Smooth muscle cell (in vitro differentiated cells): Measurements from ENCODE around the gene ACBD6. TPM values are rescaled to one million over a fixed set of nuclear protein-coding genes. Genes with fewer than 3 reads are reported as not detected.

Experiments
- DNase-seq: peaks from one replicate; lab custom pipeline; 2025; ENCODE audit not compliant: unreplicated experiment; lab: John Stamatoyannopoulos, UW
- H2AFZ ChIP-seq: fragments of 200-600 bp; sonication (generic); 2 replicates; pipeline ENCODE4 v1.6.0; 2016; ENCODE audit warnings: antibody characterized with exemption, low read depth, mild to moderate bottlenecking
- H3F3A ChIP-seq: fragments of 200-600 bp; sonication (generic); 2 replicates; pipeline ENCODE4 v1.6.0; 2017; ENCODE audit warnings: antibody characterized with exemption, low read depth
- H3K27ac ChIP-seq: fragments of 200-600 bp; sonication (generic); 2 replicates; pipeline ENCODE4 v1.5.1; 2016; ENCODE audit warnings: low read depth, mild to moderate bottlenecking
- H3K27me3 ChIP-seq: fragments of 200-600 bp; sonication (generic); 2 replicates; pipeline ENCODE4 v1.6.1; 2016; ENCODE audit warnings: low read depth, mild to moderate bottlenecking
- H3K36me3 ChIP-seq: fragments of 200-600 bp; sonication (generic); 2 replicates; pipeline ENCODE4 v1.5.1; 2016; ENCODE audit warnings: low read depth
- H3K4me1 ChIP-seq: fragments of 200-600 bp; sonication (generic); 2 replicates; pipeline ENCODE4 v1.5.1; 2016; ENCODE audit warnings: low read depth
- H3K4me2 ChIP-seq: fragments of 200-600 bp; sonication (generic); 2 replicates; pipeline ENCODE4 v1.6.0; 2016; ENCODE audit warnings: mild to moderate bottlenecking
- H3K4me3 ChIP-seq: fragments of 200-600 bp; sonication (generic); 2 replicates; pipeline ENCODE4 v1.5.1; 2016; ENCODE audit warnings: mild to moderate bottlenecking
- H3K79me2 ChIP-seq: fragments of 200-600 bp; sonication (generic); 2 replicates; pipeline ENCODE4 v1.6.0; 2016; ENCODE audit warnings: low read depth, mild to moderate bottlenecking
- H3K9ac ChIP-seq: fragments of 200-600 bp; sonication (generic); 2 replicates; pipeline ENCODE4 v1.6.0; 2016; ENCODE audit warnings: low read depth
- H3K9me3 ChIP-seq: fragments of 200-600 bp; sonication (generic); replicated peaks from 2 replicates; pipeline ENCODE4 v1.5.1; 2016; ENCODE audit warnings: low read depth
- H4K20me1 ChIP-seq: fragments of 200-600 bp; sonication (generic); 2 replicates; pipeline ENCODE4 v1.6.0; 2016; ENCODE audit warnings: low read depth
- CTCF ChIP-seq: fragments of 200-600 bp; sonication (generic); IDR thresholded peaks from 2 replicates; pipeline ENCODE4 v1.5.1; 2017; ENCODE audit warnings: borderline replicate concordance, mild to moderate bottlenecking, antibody characterized with exemption; ENCODE audit not compliant: insufficient read depth, poor library complexity, severe bottlenecking
- WGBS: methylation state at CpG from one replicate; pipeline ENCODE4 v1.1.7; 2016; ENCODE audit warnings: low lambda C conversion rate; 5-methylcytosine and 5-hydroxymethylcytosine counted together
- polyA plus RNA-seq: library from polyadenylated mRNA; unstranded; fragments of >200 nt; fragmentation: Nextera tagmentation; extraction: Ambion mirVana; gene quantifications from 2 replicates; pipeline ENCODE4 v1.2.1, GENCODE V29; 2016
- total RNA-seq: library from RNA; depleted of rRNA; stranded (reverse); fragments of >200 nt; gene quantifications from 2 replicates; pipeline ENCODE4 v1.2.3, GENCODE V29; 2014

ACBD6 gene
- total and polyA plus RNA-seq, 2 experiments from 2014 or later: 44.1 to 48.7 TPM

- Histone ChIP-seq H3K36me3 (no peaks in the 10 kb centered on the region), H3K9ac (no peak overlapping the region), H2AFZ (no peak overlapping the region), H3K27me3 (no peaks in the 10 kb centered on the region), H3K9me3 (no peaks in the 10 kb centered on the region), H3K79me2 (no peaks in the 10 kb centered on the region), H3K4me1 (no peaks in the 10 kb centered on the region), H4K20me1 (no peaks in the 10 kb centered on the region), H3F3A (no peaks in the 10 kb centered on the region), H3K4me3 (no peak overlapping the region), H3K4me2 (no peak overlapping the region), H3K27ac (no peak overlapping the region)
- DNase-seq: no peak
- TF ChIP-seq CTCF: no peak
- WGBS: 84% methylated on average over 16 of the region's 16 CpGs
Observed at GRCh38 chr1:180250883-180251509, 251.4 kb downstream of the ACBD6 start.

- Histone ChIP-seq H4K20me1 (no peaks in the 10 kb centered on the region), H3F3A (no peaks in the 10 kb centered on the region), H2AFZ (no peak overlapping the region), H3K4me3 (no peak overlapping the region), H3K4me1 (no peaks in the 10 kb centered on the region), H3K27ac (no peak overlapping the region), H3K27me3 (no peaks in the 10 kb centered on the region), H3K36me3 (no peaks in the 10 kb centered on the region), H3K9me3 (no peaks in the 10 kb centered on the region), H3K79me2 (no peaks in the 10 kb centered on the region), H3K4me2 (no peak overlapping the region), H3K9ac (no peak overlapping the region)
- no peak for DNase-seq
- 76% methylated on average over 7 of the region's 7 CpGs for WGBS
- TF ChIP-seq CTCF: no peak
Observed at GRCh38 chr1:180250499-180250770, 251.9 kb downstream of the ACBD6 start.

- no peaks in the 10 kb centered on the region for H3F3A ChIP-seq
- H3K27ac ChIP-seq: no peak overlapping the region
- no peak for TF ChIP-seq CTCF
- no peaks in the 10 kb centered on the region for H3K36me3 ChIP-seq
- no peak for DNase-seq
- no peaks in the 10 kb centered on the region for H3K9me3 ChIP-seq
- no peaks in the 10 kb centered on the region for H3K4me1 ChIP-seq
- H4K20me1 ChIP-seq: no peaks in the 10 kb centered on the region
- no peak overlapping the region for H3K4me3 ChIP-seq
- no peaks in the 10 kb centered on the region for H3K27me3 ChIP-seq
- no peak overlapping the region for H2AFZ ChIP-seq
- no peak overlapping the region for H3K9ac ChIP-seq
- H3K79me2 ChIP-seq: no peaks in the 10 kb centered on the region
- H3K4me2 ChIP-seq: no peak overlapping the region
- 83% methylated on average over 12 of the region's 13 CpGs for WGBS
Observed at GRCh38 chr1:180249725-180250498, 252.5 kb downstream of the ACBD6 start.
